C4-2B (cell line): ENCODE data around the gene ZMYND19.

Experiments used
- ZFX ChIP-seq: fragments of 450-650 bp; IDR thresholded peaks from 2 replicates; pipeline ENCODE4 v1.6.1; 2017
- TF ChIP-seq, protein P1 (sequence below): fragments of 450-650 bp; conservative IDR thresholded peaks from 2 replicates; pipeline ENCODE4 v1.5.1; 2017; ENCODE audit warnings: mild to moderate bottlenecking

DNA sequence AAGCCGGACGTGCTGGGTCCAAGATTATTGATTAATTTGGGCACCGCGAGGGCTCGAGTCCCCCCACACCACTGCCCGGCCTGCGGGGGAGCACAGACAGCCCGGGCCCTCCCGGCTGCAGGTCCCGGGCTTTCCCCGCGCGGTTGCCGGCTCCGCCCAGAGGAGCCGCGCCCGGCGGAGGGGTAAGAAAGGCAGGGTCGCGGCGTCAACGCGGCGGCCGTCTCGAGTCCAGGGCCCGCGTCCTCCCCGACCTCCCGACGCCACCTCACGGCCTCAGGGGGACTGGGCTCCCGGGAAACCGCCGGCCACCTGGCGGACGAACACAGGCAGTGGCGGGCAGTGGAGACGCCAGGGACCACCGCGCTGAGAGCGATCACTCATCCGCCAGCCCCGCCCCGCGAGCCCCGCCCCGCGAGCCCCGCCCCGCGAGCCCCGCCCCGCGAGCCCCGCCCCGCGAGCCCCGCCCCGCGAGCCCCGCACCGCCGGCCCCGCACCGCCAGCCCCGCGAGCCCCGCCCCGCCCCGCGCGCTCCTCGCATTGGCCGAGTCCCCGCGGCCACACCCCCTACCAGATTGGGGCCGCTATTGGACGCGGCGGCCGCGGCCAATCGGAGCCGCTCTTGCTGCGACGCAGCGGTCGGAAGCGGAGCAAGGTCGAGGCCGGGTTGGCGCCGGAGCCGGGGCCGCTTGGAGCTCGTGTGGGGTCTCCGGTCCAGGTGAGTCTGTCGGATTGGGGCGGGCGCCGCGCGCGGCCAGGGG is 38.9 kb downstream of the ZMYND19 start, which contains the start of gene MRPL41:
- TF ChIP-seq, protein P1, sequence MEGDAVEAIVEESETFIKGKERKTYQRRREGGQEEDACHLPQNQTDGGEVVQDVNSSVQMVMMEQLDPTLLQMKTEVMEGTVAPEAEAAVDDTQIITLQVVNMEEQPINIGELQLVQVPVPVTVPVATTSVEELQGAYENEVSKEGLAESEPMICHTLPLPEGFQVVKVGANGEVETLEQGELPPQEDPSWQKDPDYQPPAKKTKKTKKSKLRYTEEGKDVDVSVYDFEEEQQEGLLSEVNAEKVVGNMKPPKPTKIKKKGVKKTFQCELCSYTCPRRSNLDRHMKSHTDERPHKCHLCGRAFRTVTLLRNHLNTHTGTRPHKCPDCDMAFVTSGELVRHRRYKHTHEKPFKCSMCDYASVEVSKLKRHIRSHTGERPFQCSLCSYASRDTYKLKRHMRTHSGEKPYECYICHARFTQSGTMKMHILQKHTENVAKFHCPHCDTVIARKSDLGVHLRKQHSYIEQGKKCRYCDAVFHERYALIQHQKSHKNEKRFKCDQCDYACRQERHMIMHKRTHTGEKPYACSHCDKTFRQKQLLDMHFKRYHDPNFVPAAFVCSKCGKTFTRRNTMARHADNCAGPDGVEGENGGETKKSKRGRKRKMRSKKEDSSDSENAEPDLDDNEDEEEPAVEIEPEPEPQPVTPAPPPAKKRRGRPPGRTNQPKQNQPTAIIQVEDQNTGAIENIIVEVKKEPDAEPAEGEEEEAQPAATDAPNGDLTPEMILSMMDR = peak; percentile 59
- no peak for TF ChIP-seq ZFX
